SKM-1 treated with dmso at 0.1 percent for 144 hours (cell line): ENCODE measurements around the gene SLC4A8.
"Not testable (repeated sequence)": the region's sequence is repeated elsewhere in the genome, so short reads cannot be mapped to it uniquely, and the experiment has no call there.

Source experiments
- DNase-seq: peaks from one replicate; lab custom pipeline; 2025; ENCODE audit not compliant: unreplicated experiment; lab: John Stamatoyannopoulos, UW

SLC4A8 gene

DNA sequence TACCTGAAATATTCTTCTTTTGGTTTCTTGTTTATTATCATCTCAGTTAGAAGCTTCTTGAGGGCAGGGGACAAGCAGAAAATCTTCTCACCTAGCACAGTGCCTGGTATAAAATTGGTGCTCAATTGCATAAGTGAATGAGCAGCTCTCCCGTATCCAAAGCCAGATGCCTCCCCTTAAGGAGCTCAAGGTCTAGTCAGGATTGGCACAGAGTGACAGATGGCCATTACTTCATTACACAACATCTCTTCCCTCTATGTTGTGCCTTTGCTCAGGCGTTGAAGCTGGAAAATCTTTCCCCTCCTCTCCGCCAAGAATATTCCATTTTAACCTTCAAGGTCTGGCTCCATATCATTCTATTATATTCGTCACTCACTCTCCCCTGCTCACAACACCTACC is 3.6 kb downstream of the SLC4A8 start:
- DNase-seq = no peak

DNA sequence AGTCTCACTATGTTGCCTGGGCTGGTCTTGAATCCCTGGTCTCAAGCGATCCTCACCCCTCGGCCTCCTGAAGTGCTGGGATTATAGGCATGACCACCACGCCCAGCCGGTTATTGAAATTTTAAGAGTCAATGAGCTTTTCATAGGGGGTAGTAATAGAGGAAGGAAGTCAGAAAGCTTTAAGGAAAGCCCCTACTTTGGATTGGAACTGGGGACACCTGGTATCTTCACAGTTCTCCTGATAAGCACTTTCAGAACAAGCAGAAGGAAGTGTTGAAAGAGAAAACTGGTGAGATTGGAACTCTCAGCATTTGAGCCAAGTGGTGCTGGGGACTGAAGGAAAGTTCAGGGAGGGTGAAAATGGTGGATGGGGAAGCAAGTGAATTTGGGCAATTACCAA is 5.1 kb downstream of the SLC4A8 start:
- no peak for DNase-seq

DNA sequence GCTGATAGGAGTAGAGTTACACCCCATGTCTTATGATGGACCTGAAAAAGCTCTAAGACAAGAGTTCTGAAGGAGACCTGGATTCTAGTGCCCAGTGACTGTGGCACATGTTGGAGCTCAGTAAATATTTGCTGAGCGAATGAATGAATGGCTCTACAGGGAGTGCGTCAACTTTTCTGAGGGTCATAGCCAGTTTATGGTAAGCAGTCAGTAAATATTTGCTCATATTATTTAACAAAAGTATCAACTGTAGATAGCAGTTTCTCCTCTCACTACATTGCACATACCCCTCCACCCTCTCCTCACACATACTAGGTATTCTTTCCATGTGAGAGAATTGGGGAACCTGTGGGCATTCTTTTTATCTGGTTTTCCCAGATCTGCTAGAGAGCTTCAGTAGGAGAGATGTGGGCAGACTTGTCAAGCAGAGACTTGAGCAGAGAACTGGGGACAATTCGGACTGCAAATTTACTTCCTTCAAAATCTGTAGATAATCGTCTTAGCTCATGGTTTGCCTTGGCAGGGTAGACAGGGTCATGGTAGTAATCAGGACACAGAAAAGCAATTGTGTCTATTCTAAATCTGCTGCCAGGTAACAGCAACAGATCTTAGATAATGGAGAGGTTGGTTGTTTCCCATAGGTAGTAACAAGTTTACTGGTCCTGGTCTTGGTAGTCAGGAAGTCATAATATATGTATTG is 5.7 kb downstream of the SLC4A8 start:
- DNase-seq = no peak

DNA sequence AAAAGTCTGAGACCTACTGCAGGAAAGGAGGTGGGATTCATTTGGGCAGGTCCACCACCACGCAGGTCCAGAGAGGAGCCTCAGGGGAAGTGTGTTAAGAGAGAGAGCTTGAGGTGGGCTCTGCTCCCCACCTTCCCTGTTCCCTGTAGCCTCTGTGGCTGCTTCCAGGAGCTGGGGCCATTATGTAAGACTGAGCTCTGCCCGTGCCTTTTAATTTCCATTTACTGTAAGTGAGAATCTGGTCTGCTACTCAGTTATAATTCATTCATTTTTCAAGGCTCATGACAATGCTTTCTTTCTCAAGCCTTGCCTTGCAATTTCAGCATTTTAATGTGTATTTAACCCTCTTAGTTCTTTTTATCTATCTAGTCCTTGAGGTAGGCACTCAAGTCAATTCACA is 8.3 kb downstream of the SLC4A8 start:
- no peak for DNase-seq

DNA sequence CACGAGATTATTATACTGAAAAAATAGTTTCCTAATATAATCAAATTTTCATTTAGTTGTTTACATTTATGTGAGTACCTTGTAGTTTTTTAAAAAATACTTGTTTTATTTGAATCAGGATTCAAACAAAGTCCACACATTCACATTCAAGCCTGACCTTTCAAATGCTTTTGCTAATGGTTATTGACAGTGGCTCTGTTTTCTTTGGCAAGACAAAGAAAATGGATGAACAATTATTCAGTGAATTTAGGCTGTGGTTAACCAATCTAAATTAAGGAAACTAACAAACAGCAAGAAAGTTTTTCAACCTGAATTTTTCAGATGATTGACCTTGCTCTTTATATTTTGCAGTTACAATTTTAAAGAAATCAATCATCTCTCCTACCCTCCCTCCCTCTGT is 9.7 kb downstream of the SLC4A8 start:
- no peak for DNase-seq

DNA sequence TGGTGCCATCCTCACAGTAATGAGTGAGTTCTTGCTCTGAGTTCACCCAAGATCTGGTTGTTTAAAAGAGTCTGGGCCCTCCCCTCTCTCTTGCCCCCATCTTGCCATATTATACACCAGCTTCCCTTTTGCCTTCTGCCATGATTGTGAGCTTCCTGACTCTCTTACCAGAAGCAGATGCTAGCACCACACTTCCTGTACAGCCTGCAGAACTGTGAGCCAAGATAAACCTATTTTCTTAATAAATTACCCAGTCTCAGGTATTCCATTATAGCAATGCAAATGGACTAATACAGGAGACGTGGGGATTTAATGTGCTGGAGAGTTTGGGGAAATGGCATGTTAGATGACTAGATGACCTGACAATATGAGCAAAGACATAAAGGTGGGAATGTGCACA is 12.8 kb downstream of the SLC4A8 start:
- no peak for DNase-seq

DNA sequence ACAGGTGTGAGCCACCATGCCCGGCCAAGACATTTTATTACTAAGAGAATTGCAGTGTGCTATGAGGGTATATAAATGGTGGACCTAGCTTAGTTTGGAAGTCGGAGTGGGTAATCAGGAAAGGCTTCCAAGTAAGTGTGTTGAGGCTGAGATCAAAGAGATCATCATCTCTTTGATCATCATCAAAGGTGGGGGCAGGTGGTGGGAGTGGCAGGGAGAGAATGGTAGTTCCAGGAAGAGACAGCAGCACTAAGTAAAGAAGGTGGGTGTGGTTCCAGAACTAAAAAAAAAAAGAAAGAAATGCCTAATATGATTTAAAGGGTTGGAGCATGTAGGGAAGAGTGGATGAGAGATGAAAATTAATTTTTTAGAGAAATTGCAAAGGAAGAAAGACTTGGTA is 14.7 kb downstream of the SLC4A8 start:
- DNase-seq = no peak

DNA sequence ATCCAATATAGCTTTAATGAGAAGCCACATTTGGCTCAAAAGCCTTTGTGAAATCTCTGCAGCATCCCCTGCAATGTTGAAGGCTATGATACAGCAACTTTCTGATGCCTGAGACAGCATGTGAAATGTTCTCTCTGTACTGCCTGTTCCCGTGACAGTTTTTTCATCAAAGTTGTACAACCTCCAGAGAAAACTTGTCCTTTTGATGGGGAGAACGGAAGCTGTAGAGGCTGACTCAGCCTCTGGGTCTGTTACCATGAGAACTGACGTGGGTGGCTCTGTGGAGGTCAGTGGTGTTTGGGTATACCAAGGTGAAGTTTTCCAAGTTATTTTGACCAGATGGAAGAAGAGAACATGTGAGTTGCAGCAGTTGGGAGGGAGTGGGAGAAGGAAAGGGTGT is 17.0 kb downstream of the SLC4A8 start:
- no peak for DNase-seq

DNA sequence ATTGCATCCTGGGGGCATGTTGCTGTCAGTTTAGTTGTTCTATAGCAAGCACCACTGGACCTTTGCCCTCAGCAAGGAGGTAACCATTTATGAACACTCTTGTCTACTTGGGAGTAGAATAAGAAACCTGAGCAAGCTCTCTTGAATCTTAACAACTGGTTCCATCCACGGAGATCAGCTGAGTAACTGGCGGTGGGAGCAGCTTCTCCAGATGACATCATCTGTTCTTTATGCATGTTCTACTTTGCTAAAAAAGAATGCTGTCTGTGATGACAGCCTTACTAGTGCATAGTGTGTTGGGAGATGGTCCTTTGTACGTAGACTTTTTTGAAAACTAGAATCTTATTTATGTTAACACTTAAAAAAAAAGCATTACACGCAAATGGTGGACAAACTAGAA is 17.7 kb downstream of the SLC4A8 start:
- DNase-seq = no peak

DNA sequence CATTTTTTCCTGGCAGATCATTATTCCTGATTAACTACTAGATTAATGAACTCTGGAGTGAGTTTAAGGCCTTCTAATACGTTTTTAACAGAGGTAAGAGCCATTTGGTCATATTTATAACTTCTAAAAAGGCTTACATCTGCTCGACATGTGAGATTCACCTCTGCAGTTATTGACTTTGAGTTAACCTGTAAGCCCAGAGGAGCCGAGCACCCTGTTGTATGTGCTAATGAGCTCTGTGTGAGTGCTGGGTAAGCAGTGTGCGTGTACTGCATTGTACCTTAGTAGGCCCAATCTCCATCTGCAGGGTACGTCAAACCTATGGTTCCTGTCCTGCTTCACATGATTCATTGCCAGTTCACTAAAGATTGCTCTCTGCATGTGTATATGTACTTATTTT is 18.9 kb downstream of the SLC4A8 start:
- no peak for DNase-seq

DNA sequence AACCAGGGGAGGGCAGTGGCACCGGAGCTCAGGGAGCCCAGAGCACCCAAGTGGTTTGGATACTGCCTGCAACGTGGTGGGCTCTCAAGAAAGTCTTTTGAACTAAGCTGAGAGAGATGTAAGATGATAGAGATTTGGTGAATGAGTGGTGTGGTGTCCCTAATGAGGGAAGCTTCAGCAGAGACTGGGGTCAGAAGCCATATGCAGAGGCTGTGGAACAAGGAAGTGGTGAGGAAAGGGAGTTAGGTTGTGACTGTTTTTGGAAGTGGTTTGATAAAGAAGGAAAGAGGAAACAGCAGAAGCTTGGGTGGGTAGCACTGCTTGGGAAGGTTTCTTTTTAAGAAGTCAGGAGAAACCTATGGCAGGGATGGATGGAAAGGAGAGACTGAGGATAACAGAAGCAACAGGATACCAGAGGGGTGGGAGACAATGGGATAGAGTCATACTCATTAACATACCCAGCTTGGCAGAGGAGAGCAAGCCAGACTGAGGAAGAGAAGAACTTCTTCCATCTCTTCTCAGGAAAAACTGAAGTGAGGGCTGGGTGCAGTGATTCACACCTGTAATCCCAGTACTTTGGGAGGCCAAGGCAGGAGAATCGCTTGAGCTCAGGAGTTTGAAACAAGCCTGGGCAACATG is 24.1 kb downstream of the SLC4A8 start:
- DNase-seq = peak; percentile 15

DNA sequence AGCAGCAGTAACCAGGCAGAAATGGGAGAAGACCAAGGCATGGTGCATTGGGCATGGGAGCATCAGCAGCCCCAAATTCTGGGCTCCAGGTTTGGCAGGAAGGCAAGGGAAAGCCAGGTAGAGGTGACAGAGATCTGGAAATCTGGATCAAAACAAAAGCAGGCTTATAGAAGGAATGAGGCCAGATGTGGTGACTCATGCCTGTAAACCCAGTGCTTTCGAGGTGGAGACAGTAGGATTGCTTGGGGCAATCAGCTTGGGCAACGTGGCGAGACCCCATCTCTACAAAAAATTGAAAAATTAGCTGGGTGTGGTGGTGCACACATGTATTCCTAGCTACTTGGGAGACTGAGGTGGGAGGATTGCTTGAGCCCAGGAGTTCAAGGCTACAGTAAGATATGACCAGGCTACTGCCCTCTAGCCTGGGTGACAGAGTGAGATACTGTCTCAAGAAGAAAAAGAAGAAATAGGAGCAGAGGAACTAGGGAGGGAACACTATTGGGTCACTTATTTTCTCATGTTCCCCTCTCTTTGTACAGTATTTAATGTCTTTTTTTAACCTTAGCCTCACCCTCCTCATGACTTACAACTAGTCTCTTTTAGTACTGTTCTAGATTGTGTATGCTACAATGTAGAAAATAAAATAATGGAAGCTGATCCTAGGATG is 25.1 kb downstream of the SLC4A8 start:
- no peak for DNase-seq

DNA sequence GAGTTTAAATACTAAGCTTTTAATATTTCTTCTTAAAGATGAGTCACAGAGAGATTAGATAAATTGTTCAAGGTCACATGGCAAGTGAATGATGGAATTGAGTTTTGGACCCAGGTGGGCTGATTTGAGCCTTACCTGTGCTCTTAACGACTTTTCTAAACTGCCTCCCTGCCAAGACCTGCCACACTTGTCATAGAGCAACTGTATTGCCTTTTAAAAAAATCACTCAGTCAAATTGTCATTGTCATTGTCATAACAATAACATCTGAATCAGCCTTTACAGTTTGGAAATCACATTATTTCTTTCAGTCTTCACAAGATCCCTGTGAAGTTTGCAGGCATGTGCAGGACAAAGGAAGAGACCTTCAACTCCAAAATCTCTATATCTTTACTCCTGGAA is 25.7 kb downstream of the SLC4A8 start:
- DNase-seq = no peak

DNA sequence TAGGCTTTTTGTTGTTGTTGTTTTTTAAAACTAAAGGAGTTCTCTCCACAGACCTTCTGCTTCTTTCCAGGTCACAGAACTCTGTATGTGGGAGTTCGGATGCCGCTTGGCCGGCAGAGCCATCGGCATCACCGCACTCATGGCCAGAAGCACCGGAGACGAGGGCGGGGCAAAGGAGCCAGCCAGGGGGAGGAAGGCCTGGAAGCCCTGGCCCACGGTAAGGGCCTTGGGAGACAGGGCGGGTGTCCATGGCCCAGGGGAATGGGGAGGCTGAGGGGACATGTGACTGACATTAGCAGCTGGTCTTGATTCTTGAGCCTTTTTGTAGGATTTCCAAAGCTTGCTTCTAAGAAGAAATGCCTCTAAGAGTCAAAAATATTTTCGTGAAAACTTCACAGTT is 26.2 kb downstream of the SLC4A8 start:
- no peak for DNase-seq

DNA sequence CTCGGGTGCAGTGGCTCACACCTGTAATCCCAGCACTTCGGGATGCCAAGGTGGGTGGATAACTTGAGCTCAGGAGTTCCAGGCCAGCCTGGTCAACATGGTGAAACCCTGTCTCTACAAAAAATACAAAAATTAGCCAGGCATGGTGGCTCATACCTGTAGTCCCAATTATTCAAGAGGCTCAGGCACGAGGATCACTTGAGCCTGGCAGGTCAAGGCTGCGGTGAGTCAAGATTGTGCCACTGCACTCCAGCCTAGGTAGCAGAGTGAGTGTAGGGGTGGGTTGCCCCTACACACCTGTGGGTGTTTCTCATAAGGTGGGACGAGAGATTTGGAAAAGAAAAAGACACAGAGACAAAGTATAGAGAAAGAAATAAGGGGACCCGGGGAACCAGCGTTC is 29.4 kb downstream of the SLC4A8 start:
- DNase-seq = not testable (repeated sequence)

DNA sequence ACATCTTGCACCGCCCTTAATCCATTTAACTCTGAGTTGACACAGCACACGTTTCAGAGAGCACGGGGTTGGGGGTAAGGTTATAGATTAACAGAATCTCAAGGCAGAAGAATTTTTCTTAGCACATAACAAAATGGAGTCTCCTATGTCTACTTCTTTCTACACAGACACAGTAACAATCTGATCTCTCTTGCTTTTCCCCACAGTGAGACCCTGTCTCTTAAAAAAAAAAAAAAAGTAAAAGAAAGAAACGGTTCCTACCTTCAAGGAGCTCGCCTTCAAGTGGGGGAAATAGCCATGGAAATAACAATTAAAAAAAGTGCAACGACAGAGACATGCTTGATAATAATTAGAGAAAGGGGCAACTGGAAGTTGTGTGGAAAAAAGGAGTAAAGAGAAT is 30.4 kb downstream of the SLC4A8 start:
- DNase-seq = not testable (repeated sequence)

DNA sequence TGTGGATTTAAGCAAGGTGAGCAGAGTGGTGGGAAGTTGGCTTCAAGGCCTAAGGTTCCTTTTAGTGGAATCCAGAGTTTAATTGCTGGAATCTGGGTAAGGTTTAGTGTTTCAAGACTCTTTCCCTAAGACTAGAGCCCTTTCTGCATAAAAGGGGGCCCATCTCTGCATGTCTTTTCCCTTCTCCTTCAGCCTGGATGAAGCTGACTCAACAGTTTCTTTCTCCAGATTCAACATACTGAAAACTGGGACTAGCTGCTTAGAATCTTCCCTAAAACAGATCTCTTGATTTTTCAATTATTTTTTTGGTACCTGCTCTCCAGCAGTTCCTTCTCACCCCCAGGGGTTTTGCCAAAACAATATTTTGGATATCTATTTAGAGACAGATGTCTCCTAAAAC is 34.0 kb downstream of the SLC4A8 start:
- DNase-seq = no peak

DNA sequence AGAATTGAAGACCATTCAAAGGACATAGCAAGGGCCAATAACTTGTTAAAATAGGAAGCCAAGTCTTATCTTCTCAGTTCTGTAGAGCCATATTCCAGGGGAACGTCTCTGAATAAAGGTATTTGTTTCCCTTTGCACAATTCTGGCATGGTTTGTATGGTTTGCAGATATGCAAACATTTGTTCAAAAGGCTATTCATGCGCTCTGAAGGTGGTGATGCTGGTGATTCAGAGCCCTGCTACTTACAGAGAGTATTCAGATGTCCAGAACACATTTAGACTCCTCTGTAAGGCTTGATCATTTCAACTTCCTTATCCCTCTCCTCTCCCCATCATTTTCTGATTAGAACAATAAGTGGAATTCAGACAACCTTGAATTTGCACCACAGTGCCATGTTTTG is 35.9 kb downstream of the SLC4A8 start:
- DNase-seq = no peak

DNA sequence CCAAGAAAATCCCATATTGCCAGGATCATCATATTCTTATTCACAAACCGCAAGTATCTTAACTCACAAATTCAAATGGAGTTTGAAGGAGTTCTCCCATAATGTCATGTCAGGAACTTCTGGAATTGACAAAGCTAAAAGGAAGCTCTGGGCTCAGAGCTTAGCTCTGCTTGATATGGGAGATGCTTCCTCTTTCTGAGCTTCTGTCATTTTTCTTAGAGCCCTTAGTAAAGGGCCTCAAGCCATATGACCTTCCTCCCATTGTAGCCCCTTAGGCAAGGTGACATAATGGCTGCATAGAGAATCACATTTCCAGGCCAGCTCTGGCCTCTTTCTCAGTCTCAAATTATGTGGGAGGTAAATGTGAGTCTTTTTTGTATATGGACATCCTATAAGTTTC is 40.9 kb downstream of the SLC4A8 start:
- DNase-seq = no peak

DNA sequence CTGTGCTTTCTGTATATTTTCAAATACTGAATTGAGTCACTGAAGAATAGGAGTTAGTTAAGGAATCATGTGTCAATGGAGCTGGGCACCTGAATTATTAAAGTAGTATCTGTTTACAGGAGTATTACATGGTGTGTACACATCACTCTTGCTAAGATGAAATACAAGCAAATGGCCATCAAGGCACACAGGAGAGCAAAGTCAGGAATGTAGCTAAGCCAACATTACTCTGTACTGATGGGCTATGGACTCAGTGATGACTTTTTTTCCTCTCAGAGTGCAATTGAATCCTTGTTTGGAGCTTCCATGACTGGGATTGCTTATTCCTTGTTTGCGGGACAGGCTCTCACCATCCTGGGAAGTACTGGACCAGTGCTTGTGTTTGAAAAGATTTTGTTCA is 45.5 kb downstream of the SLC4A8 start:
- no peak for DNase-seq

DNA sequence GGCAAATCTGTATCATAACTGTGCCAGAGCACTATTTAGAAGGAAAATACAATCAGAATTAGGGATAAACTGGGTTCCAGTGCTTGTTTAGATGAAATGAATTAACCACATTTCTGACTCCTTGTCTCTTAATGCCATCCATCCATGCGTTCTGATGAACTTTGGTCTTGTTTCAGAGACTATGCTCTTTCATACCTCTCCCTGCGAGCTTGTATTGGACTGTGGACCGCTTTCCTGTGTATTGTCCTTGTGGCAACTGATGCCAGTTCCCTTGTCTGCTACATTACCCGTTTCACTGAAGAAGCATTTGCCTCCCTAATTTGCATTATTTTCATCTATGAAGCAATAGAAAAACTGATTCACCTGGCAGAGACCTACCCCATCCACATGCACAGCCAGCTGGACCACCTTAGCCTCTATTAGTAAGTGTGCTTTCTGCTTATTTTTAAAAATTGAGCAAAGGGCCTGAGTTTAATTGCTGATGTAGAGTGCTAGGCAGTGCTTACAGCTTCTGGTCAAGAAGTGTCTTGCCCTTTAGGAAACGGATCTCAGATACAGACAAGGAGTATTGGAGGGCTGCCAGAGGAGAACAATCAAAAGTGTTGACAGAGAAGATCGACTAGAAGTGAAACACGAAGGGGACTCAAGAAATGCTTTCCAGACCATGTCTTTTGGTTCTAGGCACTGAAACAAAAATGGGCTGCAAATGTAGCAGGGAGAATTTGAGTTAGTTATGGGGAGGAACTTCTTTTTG is 46.7 kb downstream of the SLC4A8 start:
- no peak for DNase-seq

DNA sequence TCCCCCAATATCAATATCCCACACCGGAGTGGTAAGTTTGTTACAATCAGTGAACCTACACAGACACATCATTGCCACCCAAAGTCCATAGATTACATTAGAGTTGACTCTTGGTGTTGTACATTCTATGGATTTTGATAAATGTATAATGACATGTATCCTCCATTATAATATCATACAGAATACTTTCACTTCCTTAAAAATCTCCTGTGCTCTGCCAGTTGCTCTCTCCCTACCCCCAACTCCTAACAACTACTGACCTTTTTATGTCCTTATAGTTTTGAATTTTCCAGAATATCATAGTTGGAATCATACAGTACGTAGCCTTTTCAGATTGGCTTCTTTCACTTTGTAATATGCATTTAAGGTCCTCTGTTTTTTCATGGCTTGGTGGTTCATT is 48.4 kb downstream of the SLC4A8 start:
- no peak for DNase-seq
